ENCODE results near the gene ANKUB1.

ANKUB1 gene

GRCh38 chr3:149781741-149782140 lies 10.6 kb downstream of the ANKUB1 start:
- no peak overlapping the region for H3K4me3 ChIP-seq (ENCODE audit: low read depth, low read length)
- no peak for TF ChIP-seq CTCF (IDR thresholded peaks at IDR 0.05; ENCODE audit: low read depth, low read length, missing control alignments)
- in situ Hi-C loops (cut with HindIII; ENCODE audit: low sequenced_read_pairs), result no loop called here
- DNase-seq (ENCODE audit: low read depth), result no peak

- no peak for TF ChIP-seq CTCF (IDR thresholded peaks at IDR 0.05; ENCODE audit: low read depth, low read length, missing control alignments)
- in situ Hi-C loops (cut with HindIII; ENCODE audit: low sequenced_read_pairs), result no loop called here
- H3K4me3 ChIP-seq (ENCODE audit: low read depth, low read length), result no peak overlapping the region
These were observed 11.1 kb downstream of the ANKUB1 start for GRCh38 chr3:149781211-149781610.

GRCh38 chr3:149777414-149778214 lies 14.7 kb downstream of the ANKUB1 start:
- H3K4me3 ChIP-seq (ENCODE audit: low read depth, low read length), result no peak overlapping the region
- DNase-seq (ENCODE audit: low read depth), result no peak
- in situ Hi-C loops (cut with HindIII; ENCODE audit: low sequenced_read_pairs), result no loop called here
- TF ChIP-seq CTCF (IDR thresholded peaks at IDR 0.05; ENCODE audit: low read depth, low read length, missing control alignments), result no peak

More at GRCh38 chr3:149781211-149781610, 11.1 kb downstream of the ANKUB1 start:
- DNase-seq (ENCODE audit: low read depth), result no peak

- no peak for DNase-seq (ENCODE audit: low read depth)
These were observed 16.2 kb downstream of the ANKUB1 start for GRCh38 chr3:149776170-149776569.

GRCh38 chr3:149772861-149773260 lies 19.5 kb downstream of the ANKUB1 start:
- TF ChIP-seq CTCF (IDR thresholded peaks at IDR 0.05; ENCODE audit: low read depth, low read length, missing control alignments), result no peak
- no peak for DNase-seq (ENCODE audit: low read depth)
- in situ Hi-C loops (cut with HindIII; ENCODE audit: low sequenced_read_pairs), result no loop called here
- H3K4me3 ChIP-seq (ENCODE audit: low read depth, low read length), result no peak overlapping the region

More at GRCh38 chr3:149776170-149776569, 16.2 kb downstream of the ANKUB1 start:
- no peak overlapping the region for H3K4me3 ChIP-seq (ENCODE audit: low read depth, low read length)
- no peak for TF ChIP-seq CTCF (IDR thresholded peaks at IDR 0.05; ENCODE audit: low read depth, low read length, missing control alignments)
- in situ Hi-C loops (cut with HindIII; ENCODE audit: low sequenced_read_pairs), result no loop called here

- in situ Hi-C loops (cut with HindIII; ENCODE audit: low sequenced_read_pairs), result no loop called here
- H3K4me3 ChIP-seq (ENCODE audit: low read depth, low read length), result no peak overlapping the region
- DNase-seq (ENCODE audit: low read depth), result peak; percentile 3
- TF ChIP-seq CTCF (IDR thresholded peaks at IDR 0.05; ENCODE audit: low read depth, low read length, missing control alignments), result peak; percentile 88
These were observed 20.6 kb downstream of the ANKUB1 start for GRCh38 chr3:149771652-149772271.

Measured in astrocyte of the cerebellum (primary cell).